Chondrocyte (in vitro differentiated cells): ENCODE data around the gene LIME1. TPM values are rescaled to one million over a fixed set of nuclear protein-coding genes. Genes with fewer than 3 reads are reported as not detected.
A peak's percentile ranks its signal among the peaks of the same experiment; 100 is the strongest.
"Not testable (repeated sequence)": the region's sequence is repeated elsewhere in the genome, so short reads cannot be mapped to it uniquely, and the experiment has no call there.

Source experiments
- DNase-seq: peaks from one replicate; pipeline ENCODE4 v3.0.0; 2021; ENCODE audit warnings: mixed read lengths, low spot score
- H3K27ac Mint-ChIP-seq: one replicate; pipeline ENCODE4 v1.8.0; 2021; ENCODE audit warnings: mild to moderate bottlenecking, moderate library complexity, mixed read lengths; ENCODE audit not compliant: unreplicated experiment
- H3K27me3 Mint-ChIP-seq: 2 replicates; pipeline ENCODE4 v1.8.0; 2021; ENCODE audit warnings: low read depth, mixed read lengths
- H3K36me3 Mint-ChIP-seq: 2 replicates; pipeline ENCODE4 v1.8.0; 2021; ENCODE audit warnings: low read depth, mixed read lengths
- H3K4me1 Mint-ChIP-seq: 2 replicates; pipeline ENCODE4 v1.8.0; 2021; ENCODE audit warnings: low read depth, mild to moderate bottlenecking, mixed read lengths
- H3K4me3 Mint-ChIP-seq: one replicate; pipeline ENCODE4 v1.8.0; 2021; ENCODE audit warnings: mild to moderate bottlenecking, moderate library complexity, mixed read lengths; ENCODE audit not compliant: unreplicated experiment
- H3K9me3 Mint-ChIP-seq: 2 replicates; pipeline ENCODE4 v1.8.0; 2021; ENCODE audit warnings: low read depth, mixed read lengths
- total RNA-seq: library from RNA; stranded (reverse); gene quantifications from 3 replicates; pipeline ENCODE4 v1.2.1, GENCODE V29; 2021
- TF ChIP-seq, protein P1 (sequence below): fragments of 200-600 bp; sonication (generic); IDR thresholded peaks from 2 replicates; pipeline ENCODE4 v1.5.0; 2021; ENCODE audit warnings: antibody characterized with exemption, mild to moderate bottlenecking, moderate library complexity

LIME1 gene
- total RNA-seq, 1 donor from 2014 or later, result 6.8 TPM

DNA sequence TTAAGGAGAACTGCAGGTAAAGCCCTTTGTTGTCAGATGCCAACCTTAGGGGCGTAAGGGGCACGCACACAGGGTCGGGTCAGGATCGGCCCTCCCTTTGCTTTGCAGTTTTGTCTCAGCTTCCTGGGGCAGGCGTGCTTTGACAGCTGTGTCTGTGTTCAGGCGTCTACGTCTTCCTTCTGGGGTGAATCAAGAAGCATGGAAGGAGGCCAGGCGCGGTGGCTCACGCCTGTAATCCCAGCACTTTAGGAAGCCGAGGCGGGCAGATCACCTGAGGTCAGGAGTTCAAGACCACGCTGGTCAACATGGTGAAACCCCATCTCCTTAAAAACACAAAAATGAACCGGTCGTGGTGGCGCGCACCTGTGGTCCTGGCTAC lies 27.3 kb upstream of the LIME1 start:
- no peak for DNase-seq
- H3K27ac Mint-ChIP-seq, result no peak overlapping the region
- H3K36me3 Mint-ChIP-seq, result peaks cover 31% of the 10 kb centered on the region
- peaks cover 36% of the 10 kb centered on the region for H3K4me1 Mint-ChIP-seq
- H3K4me3 Mint-ChIP-seq, result peak overlapping the region; percentile 86
- H3K9me3 Mint-ChIP-seq, result peaks cover 5% of the 10 kb centered on the region
- no peaks in the 10 kb centered on the region for H3K27me3 Mint-ChIP-seq
- TF ChIP-seq, protein P1, sequence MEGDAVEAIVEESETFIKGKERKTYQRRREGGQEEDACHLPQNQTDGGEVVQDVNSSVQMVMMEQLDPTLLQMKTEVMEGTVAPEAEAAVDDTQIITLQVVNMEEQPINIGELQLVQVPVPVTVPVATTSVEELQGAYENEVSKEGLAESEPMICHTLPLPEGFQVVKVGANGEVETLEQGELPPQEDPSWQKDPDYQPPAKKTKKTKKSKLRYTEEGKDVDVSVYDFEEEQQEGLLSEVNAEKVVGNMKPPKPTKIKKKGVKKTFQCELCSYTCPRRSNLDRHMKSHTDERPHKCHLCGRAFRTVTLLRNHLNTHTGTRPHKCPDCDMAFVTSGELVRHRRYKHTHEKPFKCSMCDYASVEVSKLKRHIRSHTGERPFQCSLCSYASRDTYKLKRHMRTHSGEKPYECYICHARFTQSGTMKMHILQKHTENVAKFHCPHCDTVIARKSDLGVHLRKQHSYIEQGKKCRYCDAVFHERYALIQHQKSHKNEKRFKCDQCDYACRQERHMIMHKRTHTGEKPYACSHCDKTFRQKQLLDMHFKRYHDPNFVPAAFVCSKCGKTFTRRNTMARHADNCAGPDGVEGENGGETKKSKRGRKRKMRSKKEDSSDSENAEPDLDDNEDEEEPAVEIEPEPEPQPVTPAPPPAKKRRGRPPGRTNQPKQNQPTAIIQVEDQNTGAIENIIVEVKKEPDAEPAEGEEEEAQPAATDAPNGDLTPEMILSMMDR, result no peak

DNA sequence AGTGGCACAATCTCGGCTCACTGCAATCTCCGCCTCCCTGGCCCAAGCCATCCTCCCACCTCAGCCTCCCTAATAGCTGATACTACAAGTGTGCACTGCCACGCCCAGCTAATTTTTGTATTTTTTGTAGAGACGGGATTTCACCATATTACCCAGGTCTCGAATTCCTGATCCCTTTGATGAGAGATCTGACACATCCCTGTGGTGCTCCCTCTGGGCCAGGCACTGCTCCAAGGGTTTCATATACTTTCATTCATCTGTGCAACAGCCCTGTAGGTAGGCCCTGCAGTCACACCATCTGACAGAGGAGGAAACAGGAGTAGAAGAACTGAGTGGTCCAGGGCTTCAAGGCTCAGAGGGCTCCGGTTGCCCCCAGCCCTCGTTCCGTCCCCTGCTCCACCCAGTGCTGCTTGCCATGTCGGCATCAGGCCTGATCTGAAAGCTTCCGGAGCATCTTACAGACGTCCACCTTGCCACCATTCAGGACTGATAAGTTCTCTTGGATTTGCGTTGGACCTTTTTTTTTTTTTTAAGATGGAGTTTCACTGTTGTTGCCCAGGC lies 25.3 kb upstream of the LIME1 start:
- peaks cover 34% of the 10 kb centered on the region for H3K4me1 Mint-ChIP-seq
- H3K9me3 Mint-ChIP-seq, result peaks cover 11% of the 10 kb centered on the region
- H3K4me3 Mint-ChIP-seq, result no peak overlapping the region
- H3K36me3 Mint-ChIP-seq, result peaks cover 38% of the 10 kb centered on the region
- TF ChIP-seq, protein P1, result no peak
- no peak overlapping the region for H3K27ac Mint-ChIP-seq
- DNase-seq, result peak; percentile 33
- H3K27me3 Mint-ChIP-seq, result no peaks in the 10 kb centered on the region

DNA sequence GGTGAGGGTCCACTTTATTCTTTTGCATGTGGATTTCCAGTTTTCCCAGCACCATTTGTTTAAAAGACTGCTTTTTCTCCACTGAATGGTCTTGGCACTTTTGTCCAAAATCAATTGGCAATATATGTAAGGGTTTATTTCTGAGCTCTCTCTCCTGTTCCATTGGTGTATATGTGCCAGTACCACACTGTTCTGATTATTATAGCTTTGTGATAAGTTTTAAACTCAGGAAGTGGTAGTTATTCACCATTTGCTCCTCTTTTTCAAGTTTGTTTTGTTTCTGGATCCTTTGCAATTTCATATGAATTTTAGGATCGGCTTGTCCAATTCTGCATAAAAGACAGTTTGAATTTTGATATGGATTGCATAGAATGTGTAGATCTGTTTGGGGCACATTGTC lies 24.3 kb upstream of the LIME1 start:
- Mint-ChIP-seq H3K9me3 (peaks cover 11% of the 10 kb centered on the region), H3K27me3 (no peaks in the 10 kb centered on the region), H3K4me3 (no peak overlapping the region), H3K27ac (no peak overlapping the region), H3K4me1 (peaks cover 24% of the 10 kb centered on the region), H3K36me3 (peaks cover 42% of the 10 kb centered on the region)
- TF ChIP-seq, protein P1, result no peak
- no peak for DNase-seq

DNA sequence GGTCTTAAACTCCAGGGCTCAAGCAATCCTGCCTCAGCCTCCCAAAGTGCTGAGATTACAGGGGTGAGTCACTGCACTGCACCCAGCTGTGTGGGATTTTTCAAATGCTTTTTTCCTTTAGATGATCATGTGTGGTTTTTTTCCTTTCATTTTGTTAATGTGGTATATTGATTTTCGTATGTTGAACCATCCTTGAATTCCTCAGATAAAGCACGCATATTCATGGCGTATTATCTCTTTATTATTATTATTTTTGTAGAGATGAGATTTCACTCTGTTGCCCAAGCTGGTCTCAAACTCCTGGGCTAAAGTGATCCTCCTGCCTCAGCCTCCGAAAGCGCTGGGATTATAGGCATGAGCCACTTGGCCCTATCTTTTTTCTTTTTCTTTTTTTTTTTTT lies 21.6 kb upstream of the LIME1 start:
- Mint-ChIP-seq H3K4me1 (peaks cover 10% of the 10 kb centered on the region), H3K36me3 (peaks cover 53% of the 10 kb centered on the region), H3K27ac (no peak overlapping the region), H3K27me3 (no peaks in the 10 kb centered on the region), H3K4me3 (no peak overlapping the region), H3K9me3 (peaks cover 17% of the 10 kb centered on the region)
- no peak for DNase-seq
- TF ChIP-seq, protein P1, result no peak

DNA sequence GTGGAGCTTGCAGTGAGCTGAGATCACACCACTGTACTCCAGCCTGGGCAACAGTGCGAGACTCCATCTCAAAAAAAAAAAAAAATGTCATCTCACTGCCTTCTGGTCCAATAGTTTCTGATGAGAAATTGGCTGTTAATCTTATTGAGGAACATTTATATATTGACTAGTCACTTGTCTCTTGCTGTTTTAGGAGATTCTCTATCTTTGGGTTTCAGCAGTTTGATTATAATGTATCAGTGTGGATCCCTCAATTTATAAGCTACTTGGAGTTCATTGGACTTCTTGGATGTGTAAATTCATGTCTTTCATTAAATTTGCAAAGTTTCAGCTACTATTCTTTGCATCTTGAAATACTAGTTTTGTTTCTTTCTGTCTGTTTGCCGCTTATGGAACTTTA lies 17.5 kb upstream of the LIME1 start:
- DNase-seq, result no peak
- peaks cover 36% of the 10 kb centered on the region for H3K36me3 Mint-ChIP-seq

DNA sequence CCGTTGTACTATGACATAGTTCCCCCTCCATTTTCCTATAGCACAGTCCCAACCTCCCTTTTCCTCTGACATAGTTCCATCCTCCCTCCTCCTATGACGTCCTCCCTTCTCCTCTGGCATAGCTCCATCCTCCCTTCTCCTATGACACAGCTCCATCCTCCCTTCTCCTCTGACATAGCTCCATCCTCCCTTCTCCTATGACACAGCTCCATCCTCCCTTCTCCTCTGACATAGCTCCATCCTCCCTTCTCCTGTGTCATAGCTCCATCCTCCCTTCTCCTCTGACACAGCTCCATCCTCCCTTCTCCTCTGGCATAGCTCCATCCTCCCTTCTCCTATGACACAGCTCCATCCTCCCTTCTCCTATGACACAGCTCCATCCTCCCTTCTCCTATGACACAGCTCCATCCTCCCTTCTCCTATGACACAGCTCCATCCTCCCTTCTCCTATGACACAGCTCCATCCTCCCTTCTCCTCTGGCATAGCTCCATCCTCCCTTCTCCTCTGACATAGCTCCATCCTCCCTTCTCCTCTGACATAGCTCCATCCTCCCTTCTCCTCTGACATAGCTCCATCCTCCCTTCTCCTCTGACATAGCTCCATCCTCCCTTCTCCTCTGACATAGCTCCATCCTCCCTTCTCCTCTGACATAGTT lies 13.4 kb upstream of the LIME1 start:
- DNase-seq, H3K27me3 Mint-ChIP-seq, H3K27ac Mint-ChIP-seq, H3K4me1 Mint-ChIP-seq, H3K4me3 Mint-ChIP-seq: not testable (repeated sequence)
- peaks cover 27% of the 10 kb centered on the region for H3K36me3 Mint-ChIP-seq
- peaks cover 11% of the 10 kb centered on the region for H3K9me3 Mint-ChIP-seq

More for the DNA sequence above, 17.5 kb upstream of the LIME1 start:
- no peaks in the 10 kb centered on the region for H3K4me1 Mint-ChIP-seq
- TF ChIP-seq, protein P1, result no peak
- no peak overlapping the region for H3K4me3 Mint-ChIP-seq
- H3K9me3 Mint-ChIP-seq, result peaks cover 12% of the 10 kb centered on the region
- H3K27ac Mint-ChIP-seq, result no peak overlapping the region
- no peaks in the 10 kb centered on the region for H3K27me3 Mint-ChIP-seq

DNA sequence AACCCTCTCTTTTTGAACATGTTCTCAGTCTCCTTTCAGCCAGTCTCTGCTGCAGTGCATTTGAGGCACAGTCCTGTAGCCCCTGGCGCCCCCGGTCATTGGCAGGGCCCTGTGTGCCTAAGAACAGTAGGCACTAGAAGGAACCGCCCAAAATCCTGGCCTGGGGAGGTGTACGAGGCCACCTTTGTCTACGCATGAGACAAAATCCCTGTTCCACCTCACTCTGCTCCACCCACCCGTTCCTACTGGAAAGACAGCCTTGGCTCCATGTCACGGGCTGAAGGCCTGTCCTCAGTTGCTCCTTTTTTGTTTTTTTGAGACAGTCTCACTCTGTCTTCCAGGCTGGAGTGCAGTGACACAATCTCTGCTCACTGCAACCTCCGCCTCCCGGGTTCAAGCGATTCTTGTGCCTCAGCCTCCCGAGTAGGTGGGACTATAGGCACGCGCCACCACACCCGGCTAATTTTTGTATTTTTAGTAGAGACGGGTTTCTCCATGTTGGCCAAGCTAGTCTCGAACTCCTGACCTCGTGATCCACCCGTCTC lies 6.2 kb upstream of the LIME1 start:
- H3K4me3 Mint-ChIP-seq, H3K27ac Mint-ChIP-seq, H3K4me1 Mint-ChIP-seq, H3K27me3 Mint-ChIP-seq, H3K9me3 Mint-ChIP-seq: not testable (repeated sequence)
- peaks cover 14% of the 10 kb centered on the region for H3K36me3 Mint-ChIP-seq
- DNase-seq, result peak; percentile 72
